ENCODE data around the gene CTU2. TPM values are rescaled to one million over a fixed set of nuclear protein-coding genes. Genes with fewer than 3 reads are reported as not detected.

CTU2 gene
- total and polyA plus RNA-seq, 9 of the 15 experiments (the other 6 are each of a cell fraction or from before 2014, with no cell fraction given) = 1.3 to 105 (median 23.2) TPM

DNA sequence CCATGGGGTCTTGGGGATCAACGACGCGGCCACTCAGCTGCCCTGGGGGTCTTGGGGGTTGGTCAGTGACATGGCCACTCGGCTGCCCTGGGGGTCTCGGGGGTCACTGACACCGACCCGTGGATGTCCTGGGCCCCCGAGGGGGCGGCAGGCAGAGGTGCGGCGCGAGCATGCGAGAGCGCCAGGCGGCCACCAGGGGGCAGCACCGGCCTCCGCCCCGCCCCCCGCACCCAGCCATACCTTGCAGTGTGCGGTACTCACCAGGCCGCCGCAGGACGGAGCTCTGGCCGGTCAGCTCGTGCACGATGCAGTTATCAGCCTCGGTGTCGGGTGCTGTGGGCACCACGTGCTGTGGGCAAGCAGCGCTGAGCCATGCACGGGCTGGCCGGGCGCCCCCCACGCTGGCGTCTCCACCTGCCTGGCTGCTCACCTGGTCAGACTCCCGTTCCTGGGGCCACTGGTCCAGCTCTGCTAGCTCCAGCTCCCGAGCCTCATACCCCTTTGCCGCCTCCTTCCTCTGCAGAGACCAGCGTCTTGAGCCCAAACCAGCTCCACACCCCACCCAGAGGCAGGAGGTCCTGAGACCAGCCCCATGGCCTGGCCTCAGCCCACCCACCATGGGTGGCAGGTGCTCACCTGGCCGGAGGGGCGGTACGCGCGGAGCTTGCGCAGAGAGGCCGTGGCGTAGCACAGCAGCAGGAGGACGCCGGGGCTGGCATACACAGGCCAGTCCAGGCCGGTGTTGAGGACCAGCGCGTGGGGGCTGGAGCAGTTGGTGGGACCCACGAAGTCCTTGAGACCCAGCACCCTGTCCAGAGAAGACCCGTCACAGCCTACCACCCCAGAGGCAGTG lies 31.2 kb downstream of the CTU2 start (continued):
- TF ChIP-seq, protein P1, sequence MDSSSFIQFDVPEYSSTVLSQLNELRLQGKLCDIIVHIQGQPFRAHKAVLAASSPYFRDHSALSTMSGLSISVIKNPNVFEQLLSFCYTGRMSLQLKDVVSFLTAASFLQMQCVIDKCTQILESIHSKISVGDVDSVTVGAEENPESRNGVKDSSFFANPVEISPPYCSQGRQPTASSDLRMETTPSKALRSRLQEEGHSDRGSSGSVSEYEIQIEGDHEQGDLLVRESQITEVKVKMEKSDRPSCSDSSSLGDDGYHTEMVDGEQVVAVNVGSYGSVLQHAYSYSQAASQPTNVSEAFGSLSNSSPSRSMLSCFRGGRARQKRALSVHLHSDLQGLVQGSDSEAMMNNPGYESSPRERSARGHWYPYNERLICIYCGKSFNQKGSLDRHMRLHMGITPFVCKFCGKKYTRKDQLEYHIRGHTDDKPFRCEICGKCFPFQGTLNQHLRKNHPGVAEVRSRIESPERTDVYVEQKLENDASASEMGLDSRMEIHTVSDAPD (CRISPR knock-in tag; IDR thresholded peaks at IDR 0.05) = no peak
- TF ChIP-seq KDM5B (IDR thresholded peaks at IDR 0.05; ENCODE audit: insufficient replicate concordance, low read depth, low read length) (no peak), ZNF232 (CRISPR knock-in tag; IDR thresholded peaks at IDR 0.05) (no peak), HOXB6 (CRISPR knock-in tag; IDR thresholded peaks at IDR 0.05; ENCODE audit: borderline replicate concordance) (no peak), ZNF175 (CRISPR knock-in tag; IDR thresholded peaks at IDR 0.05; ENCODE audit: low read depth) (no peak; the same call in 1 of the 2 replicates), BHLHE40 (IDR thresholded peaks at IDR 0.05; ENCODE audit: low read length) (peak; percentile 97), SREBF2 (CRISPR knock-in tag; IDR thresholded peaks at IDR 0.05) (peak; percentile 88; the same call in 1 of the 2 replicates)
- TF ChIP-seq, protein P2, sequence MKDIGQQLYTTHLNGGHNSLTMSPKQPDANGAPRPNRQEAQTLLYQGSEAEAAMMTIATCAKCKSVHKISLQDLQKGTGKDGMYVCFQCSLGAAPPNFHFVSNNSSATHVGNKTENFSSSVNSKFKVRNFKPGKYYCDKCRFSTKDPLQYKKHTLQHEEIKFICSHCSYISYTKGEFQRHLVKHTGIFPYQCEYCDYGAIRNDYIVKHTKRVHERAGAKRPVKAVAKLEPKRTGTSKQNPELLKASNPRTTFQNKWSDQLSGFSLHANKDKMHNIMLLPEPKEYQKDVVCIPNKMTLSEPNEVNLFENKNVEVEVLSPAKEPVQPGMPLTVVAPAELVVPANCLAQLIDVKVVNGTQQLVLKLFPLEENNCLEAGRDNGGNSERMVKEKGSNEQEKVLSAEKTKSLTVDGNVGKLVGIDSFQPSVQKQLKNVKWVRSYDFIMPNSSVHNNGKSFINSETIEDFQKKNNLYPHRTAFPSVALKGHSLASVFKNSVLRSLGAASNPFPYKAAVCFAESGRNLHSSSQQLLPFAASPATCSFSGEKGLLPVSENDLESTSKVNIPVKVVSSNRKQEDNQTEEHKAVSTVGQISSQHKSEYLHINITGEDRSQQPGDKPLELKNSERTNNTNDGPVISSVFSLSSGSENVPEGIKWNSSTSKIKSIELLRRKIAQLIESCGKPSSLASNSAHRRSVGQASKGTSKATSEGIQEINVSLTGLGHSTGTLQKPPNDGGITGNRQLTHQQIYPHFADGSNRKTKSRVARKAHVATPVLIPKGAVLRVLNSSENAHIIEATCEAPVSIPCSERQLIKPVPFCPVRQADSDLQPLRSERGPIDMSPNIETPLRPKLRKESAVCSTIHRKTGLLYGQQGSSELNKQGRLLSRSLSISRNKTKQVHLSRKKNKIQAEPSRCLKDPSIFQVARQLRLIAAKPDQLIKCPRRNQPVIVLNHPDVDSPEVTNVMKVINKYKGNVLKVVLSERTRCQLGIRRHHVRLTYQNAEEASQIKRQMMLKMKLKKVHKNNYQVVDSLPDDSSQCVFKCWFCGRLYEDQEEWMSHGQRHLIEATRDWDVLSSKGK (CRISPR knock-in tag; IDR thresholded peaks at IDR 0.05) = no peak
- TF ChIP-seq, protein P3, sequence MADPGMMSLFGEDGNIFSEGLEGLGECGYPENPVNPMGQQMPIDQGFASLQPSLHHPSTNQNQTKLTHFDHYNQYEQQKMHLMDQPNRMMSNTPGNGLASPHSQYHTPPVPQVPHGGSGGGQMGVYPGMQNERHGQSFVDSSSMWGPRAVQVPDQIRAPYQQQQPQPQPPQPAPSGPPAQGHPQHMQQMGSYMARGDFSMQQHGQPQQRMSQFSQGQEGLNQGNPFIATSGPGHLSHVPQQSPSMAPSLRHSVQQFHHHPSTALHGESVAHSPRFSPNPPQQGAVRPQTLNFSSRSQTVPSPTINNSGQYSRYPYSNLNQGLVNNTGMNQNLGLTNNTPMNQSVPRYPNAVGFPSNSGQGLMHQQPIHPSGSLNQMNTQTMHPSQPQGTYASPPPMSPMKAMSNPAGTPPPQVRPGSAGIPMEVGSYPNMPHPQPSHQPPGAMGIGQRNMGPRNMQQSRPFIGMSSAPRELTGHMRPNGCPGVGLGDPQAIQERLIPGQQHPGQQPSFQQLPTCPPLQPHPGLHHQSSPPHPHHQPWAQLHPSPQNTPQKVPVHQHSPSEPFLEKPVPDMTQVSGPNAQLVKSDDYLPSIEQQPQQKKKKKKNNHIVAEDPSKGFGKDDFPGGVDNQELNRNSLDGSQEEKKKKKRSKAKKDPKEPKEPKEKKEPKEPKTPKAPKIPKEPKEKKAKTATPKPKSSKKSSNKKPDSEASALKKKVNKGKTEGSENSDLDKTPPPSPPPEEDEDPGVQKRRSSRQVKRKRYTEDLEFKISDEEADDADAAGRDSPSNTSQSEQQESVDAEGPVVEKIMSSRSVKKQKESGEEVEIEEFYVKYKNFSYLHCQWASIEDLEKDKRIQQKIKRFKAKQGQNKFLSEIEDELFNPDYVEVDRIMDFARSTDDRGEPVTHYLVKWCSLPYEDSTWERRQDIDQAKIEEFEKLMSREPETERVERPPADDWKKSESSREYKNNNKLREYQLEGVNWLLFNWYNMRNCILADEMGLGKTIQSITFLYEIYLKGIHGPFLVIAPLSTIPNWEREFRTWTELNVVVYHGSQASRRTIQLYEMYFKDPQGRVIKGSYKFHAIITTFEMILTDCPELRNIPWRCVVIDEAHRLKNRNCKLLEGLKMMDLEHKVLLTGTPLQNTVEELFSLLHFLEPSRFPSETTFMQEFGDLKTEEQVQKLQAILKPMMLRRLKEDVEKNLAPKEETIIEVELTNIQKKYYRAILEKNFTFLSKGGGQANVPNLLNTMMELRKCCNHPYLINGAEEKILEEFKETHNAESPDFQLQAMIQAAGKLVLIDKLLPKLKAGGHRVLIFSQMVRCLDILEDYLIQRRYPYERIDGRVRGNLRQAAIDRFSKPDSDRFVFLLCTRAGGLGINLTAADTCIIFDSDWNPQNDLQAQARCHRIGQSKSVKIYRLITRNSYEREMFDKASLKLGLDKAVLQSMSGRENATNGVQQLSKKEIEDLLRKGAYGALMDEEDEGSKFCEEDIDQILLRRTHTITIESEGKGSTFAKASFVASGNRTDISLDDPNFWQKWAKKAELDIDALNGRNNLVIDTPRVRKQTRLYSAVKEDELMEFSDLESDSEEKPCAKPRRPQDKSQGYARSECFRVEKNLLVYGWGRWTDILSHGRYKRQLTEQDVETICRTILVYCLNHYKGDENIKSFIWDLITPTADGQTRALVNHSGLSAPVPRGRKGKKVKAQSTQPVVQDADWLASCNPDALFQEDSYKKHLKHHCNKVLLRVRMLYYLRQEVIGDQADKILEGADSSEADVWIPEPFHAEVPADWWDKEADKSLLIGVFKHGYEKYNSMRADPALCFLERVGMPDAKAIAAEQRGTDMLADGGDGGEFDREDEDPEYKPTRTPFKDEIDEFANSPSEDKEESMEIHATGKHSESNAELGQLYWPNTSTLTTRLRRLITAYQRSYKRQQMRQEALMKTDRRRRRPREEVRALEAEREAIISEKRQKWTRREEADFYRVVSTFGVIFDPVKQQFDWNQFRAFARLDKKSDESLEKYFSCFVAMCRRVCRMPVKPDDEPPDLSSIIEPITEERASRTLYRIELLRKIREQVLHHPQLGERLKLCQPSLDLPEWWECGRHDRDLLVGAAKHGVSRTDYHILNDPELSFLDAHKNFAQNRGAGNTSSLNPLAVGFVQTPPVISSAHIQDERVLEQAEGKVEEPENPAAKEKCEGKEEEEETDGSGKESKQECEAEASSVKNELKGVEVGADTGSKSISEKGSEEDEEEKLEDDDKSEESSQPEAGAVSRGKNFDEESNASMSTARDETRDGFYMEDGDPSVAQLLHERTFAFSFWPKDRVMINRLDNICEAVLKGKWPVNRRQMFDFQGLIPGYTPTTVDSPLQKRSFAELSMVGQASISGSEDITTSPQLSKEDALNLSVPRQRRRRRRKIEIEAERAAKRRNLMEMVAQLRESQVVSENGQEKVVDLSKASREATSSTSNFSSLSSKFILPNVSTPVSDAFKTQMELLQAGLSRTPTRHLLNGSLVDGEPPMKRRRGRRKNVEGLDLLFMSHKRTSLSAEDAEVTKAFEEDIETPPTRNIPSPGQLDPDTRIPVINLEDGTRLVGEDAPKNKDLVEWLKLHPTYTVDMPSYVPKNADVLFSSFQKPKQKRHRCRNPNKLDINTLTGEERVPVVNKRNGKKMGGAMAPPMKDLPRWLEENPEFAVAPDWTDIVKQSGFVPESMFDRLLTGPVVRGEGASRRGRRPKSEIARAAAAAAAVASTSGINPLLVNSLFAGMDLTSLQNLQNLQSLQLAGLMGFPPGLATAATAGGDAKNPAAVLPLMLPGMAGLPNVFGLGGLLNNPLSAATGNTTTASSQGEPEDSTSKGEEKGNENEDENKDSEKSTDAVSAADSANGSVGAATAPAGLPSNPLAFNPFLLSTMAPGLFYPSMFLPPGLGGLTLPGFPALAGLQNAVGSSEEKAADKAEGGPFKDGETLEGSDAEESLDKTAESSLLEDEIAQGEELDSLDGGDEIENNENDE (IDR thresholded peaks at IDR 0.05; ENCODE audit: low read depth, low read length) = no peak
